Peyer's patch (tissue), 4 donors: ENCODE measurements around the gene GALNT13.

ENCODE experiments used
- POLR2A ChIP-seq, 2 donors: fragments of 450-650 bp; IDR thresholded peaks; one replicate each; pipeline ENCODE4 v1.5.1; 2017; ENCODE audit warnings: antibody characterized with exemption in 2 of 2, mild to moderate bottlenecking in 2 of 2, moderate library complexity in 2 of 2
- TF ChIP-seq, protein P1 (sequence below), 6 experiments: fragments of 450-650 bp in 4 of 6; fragments of 200-600 bp in 2 of 6; sonication (generic) in 1 of 6; IDR thresholded peaks; one replicate each; pipeline ENCODE4 v1.5.1; 2017 to 2019; ENCODE audit warnings: antibody characterized with exemption in 6 of 6, mild to moderate bottlenecking in 3 of 6, moderate library complexity in 1 of 6

DNA sequence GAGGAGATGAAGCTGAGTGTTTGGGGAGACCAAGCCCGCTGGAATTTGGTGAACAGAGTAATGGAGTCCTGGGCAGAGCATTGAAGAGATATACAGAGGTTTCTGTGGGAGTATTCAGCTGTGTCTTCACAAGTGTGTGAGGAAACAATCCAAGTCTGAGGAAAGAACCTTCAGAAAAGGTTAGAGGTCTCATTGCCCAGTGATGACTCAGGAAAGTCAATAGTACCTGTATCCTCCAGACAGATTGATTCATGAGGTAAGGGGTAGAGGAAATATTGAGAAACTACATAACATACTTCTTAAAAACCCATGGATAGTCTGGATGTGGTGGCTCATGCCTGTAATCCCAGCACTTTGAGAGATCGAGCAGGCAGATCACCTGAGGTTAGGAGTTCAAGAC, 392.3 kb downstream of the GALNT13 start:
- TF ChIP-seq, protein P1, sequence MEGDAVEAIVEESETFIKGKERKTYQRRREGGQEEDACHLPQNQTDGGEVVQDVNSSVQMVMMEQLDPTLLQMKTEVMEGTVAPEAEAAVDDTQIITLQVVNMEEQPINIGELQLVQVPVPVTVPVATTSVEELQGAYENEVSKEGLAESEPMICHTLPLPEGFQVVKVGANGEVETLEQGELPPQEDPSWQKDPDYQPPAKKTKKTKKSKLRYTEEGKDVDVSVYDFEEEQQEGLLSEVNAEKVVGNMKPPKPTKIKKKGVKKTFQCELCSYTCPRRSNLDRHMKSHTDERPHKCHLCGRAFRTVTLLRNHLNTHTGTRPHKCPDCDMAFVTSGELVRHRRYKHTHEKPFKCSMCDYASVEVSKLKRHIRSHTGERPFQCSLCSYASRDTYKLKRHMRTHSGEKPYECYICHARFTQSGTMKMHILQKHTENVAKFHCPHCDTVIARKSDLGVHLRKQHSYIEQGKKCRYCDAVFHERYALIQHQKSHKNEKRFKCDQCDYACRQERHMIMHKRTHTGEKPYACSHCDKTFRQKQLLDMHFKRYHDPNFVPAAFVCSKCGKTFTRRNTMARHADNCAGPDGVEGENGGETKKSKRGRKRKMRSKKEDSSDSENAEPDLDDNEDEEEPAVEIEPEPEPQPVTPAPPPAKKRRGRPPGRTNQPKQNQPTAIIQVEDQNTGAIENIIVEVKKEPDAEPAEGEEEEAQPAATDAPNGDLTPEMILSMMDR (IDR thresholded peaks at IDR 0.05), result no peak
- TF ChIP-seq POLR2A (IDR thresholded peaks at IDR 0.05), result no peak
